ENCODE results near the gene CT45A2. TPM values are rescaled to one million over a fixed set of nuclear protein-coding genes. Genes with fewer than 3 reads are reported as not detected.
"Not testable (repeated sequence)": the region's sequence is repeated elsewhere in the genome, so short reads cannot be mapped to it uniquely, and the experiment has no call there.

The CT45A2 gene, protein sequence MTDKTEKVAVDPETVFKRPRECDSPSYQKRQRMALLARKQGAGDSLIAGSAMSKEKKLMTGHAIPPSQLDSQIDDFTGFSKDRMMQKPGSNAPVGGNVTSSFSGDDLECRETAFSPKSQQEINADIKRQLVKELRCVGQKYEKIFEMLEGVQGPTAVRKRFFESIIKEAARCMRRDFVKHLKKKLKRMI
- total RNA-seq (not detected), polyA plus RNA-seq (not detected)

DNA sequence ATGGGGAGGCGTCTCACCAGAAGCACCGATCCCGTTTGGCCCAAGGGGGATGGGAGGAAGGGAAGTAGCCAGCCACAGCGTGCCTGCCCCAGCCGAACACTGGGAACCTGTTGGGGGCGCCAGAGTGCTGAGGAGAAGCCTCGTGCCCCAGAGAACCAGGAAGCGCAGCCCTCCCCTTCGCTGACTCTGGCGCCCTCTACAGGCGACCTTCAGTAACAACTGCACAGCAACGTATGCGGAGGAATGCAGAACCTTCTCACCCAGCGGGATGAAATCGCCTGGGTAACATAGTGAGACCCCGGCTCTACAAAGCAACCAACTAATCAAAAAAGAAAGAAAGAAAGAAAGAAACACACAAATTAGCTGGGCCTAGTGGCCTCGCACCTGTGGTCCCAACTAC, at the start of gene CT45A2:
TSS of gene CT45A2 (minus strand) at position 101 of the 400 bp plus-strand sequence. CDS start 3,747 bp downstream, outside the sequence.
- H3K9me3 ChIP-seq; H3K27me3 ChIP-seq; H3K4me3 ChIP-seq; H3K27ac ChIP-seq; intact Hi-C loops (cut with DNase I); ATAC-seq; DNase-seq; H3K4me1 ChIP-seq; H3K36me3 ChIP-seq; FAIRE-seq: not testable (repeated sequence)
- WGBS, 2 donors, result no CpG with 5 or more reads among the region's 17 CpGs

DNA sequence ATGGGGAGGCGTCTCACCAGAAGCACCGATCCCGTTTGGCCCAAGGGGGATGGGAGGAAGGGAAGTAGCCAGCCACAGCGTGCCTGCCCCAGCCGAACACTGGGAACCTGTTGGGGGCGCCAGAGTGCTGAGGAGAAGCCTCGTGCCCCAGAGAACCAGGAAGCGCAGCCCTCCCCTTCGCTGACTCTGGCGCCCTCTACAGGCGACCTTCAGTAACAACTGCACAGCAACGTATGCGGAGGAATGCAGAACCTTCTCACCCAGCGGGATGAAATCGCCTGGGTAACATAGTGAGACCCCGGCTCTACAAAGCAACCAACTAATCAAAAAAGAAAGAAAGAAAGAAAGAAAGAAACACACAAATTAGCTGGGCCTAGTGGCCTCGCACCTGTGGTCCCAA, 34.6 kb upstream of the CT45A2 start, which contains the start of gene CT45A8:
TSS of gene CT45A8 (minus strand) at position 101 of the 400 bp plus-strand sequence. CDS start 3,755 bp downstream, outside the sequence.
- H3K27ac ChIP-seq; H3K36me3 ChIP-seq; H3K4me3 ChIP-seq; intact Hi-C loops (cut with DNase I); H3K4me1 ChIP-seq; DNase-seq; FAIRE-seq; ATAC-seq; H3K27me3 ChIP-seq; H3K9me3 ChIP-seq: not testable (repeated sequence)
- WGBS, 2 donors, result no CpG with 5 or more reads among the region's 17 CpGs

DNA sequence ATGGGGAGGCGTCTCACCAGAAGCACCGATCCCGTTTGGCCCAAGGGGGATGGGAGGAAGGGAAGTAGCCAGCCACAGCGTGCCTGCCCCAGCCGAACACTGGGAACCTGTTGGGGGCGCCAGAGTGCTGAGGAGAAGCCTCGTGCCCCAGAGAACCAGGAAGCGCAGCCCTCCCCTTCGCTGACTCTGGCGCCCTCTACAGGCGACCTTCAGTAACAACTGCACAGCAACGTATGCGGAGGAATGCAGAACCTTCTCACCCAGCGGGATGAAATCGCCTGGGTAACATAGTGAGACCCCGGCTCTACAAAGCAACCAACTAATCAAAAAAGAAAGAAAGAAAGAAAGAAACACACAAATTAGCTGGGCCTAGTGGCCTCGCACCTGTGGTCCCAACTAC, 17.4 kb upstream of the CT45A2 start, which contains the start of gene CT45A7:
TSS of gene CT45A7 (minus strand) at position 101 of the 400 bp plus-strand sequence. CDS start 3,747 bp downstream, outside the sequence.
- DNase-seq; FAIRE-seq; intact Hi-C loops (cut with DNase I); H3K27ac ChIP-seq; ATAC-seq; H3K4me3 ChIP-seq; H3K27me3 ChIP-seq; H3K9me3 ChIP-seq; H3K36me3 ChIP-seq; H3K4me1 ChIP-seq: not testable (repeated sequence)
- no CpG with 5 or more reads among the region's 17 CpGs for WGBS, 2 donors

DNA sequence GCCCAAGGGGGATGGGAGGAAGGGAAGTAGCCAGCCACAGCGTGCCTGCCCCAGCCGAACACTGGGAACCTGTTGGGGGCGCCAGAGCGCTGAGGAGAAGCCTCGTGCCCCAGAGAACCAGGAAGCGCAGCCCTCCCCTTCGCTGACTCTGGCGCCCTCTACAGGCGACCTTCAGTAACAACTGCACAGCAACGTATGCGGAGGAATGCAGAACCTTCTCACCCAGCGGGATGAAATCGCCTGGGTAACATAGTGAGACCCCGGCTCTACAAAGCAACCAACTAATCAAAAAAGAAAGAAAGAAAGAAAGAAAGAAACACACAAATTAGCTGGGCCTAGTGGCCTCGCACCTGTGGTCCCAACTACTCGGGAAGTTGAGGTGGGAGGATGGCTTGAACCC, 17.1 kb downstream of the CT45A2 start, which contains the start of gene CT45A6:
TSS of gene CT45A6 (minus strand) at position 101 of the 400 bp plus-strand sequence. CDS start 3,794 bp downstream, outside the sequence.
- H3K27ac ChIP-seq; H3K4me3 ChIP-seq; H3K4me1 ChIP-seq; DNase-seq; ATAC-seq; H3K27me3 ChIP-seq; intact Hi-C loops (cut with DNase I); H3K36me3 ChIP-seq; FAIRE-seq; H3K9me3 ChIP-seq: not testable (repeated sequence)
- no CpG with 5 or more reads among the region's 16 CpGs for WGBS, 2 donors

DNA sequence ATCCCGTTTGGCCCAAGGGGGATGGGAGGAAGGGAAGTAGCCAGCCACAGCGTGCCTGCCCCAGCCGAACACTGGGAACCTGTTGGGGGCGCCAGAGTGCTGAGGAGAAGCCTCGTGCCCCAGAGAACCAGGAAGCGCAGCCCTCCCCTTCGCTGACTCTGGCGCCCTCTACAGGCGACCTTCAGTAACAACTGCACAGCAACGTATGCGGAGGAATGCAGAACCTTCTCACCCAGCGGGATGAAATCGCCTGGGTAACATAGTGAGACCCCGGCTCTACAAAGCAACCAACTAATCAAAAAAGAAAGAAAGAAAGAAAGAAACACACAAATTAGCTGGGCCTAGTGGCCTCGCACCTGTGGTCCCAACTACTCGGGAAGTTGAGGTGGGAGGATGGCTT, 34.4 kb downstream of the CT45A2 start, which contains the start of gene CT45A5:
TSS of gene CT45A5 (minus strand) at position 101 of the 400 bp plus-strand sequence. CDS start 3,774 bp downstream, outside the sequence.
- H3K4me1 ChIP-seq; FAIRE-seq; intact Hi-C loops (cut with DNase I); ATAC-seq; H3K4me3 ChIP-seq; H3K36me3 ChIP-seq; H3K9me3 ChIP-seq; DNase-seq; H3K27ac ChIP-seq; H3K27me3 ChIP-seq: not testable (repeated sequence)
- WGBS, 2 donors, result no CpG with 5 or more reads among the region's 16 CpGs

DNA sequence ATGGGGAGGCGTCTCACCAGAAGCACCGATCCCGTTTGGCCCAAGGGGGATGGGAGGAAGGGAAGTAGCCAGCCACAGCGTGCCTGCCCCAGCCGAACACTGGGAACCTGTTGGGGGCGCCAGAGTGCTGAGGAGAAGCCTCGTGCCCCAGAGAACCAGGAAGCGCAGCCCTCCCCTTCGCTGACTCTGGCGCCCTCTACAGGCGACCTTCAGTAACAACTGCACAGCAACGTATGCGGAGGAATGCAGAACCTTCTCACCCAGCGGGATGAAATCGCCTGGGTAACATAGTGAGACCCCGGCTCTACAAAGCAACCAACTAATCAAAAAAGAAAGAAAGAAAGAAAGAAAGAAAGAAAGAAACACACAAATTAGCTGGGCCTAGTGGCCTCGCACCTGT, 51.7 kb downstream of the CT45A2 start, which contains the start of gene CT45A3:
TSS of gene CT45A3 (minus strand) at position 101 of the 400 bp plus-strand sequence. CDS start 3,747 bp downstream, outside the sequence.
- FAIRE-seq; H3K4me1 ChIP-seq; H3K36me3 ChIP-seq; ATAC-seq; H3K27ac ChIP-seq; DNase-seq; H3K4me3 ChIP-seq; H3K9me3 ChIP-seq; intact Hi-C loops (cut with DNase I); H3K27me3 ChIP-seq: not testable (repeated sequence)
- WGBS, 2 donors, result no CpG with 5 or more reads among the region's 17 CpGs

Other genes starting within 250 kb of the CT45A2 start
- not detected for gene CT45A1, start 106.4 kb downstream of the CT45A2 start, total RNA-seq
- not detected for gene CT45A1, start 106.4 kb downstream of the CT45A2 start, polyA plus RNA-seq
- gene CT45A3, start 51.8 kb downstream of the CT45A2 start, total RNA-seq, result not detected
- gene CT45A3, start 51.8 kb downstream of the CT45A2 start, polyA plus RNA-seq, result not detected
- gene CT45A5, start 34.5 kb downstream of the CT45A2 start, total RNA-seq, result not detected
- not detected for gene CT45A5, start 34.5 kb downstream of the CT45A2 start, polyA plus RNA-seq
- gene CT45A6, start 17.2 kb downstream of the CT45A2 start, total RNA-seq, result not detected
- gene CT45A6, start 17.2 kb downstream of the CT45A2 start, polyA plus RNA-seq, result not detected
- not detected for gene CT45A7, start 17.3 kb upstream of the CT45A2 start, total RNA-seq
- gene CT45A7, start 17.3 kb upstream of the CT45A2 start, polyA plus RNA-seq, result not detected
- gene CT45A8, start 34.5 kb upstream of the CT45A2 start, total RNA-seq, result not detected
- gene CT45A8, start 34.5 kb upstream of the CT45A2 start, polyA plus RNA-seq, result not detected
- gene CT45A9, start 51.8 kb upstream of the CT45A2 start, total RNA-seq, result not detected
- not detected for gene CT45A9, start 51.8 kb upstream of the CT45A2 start, polyA plus RNA-seq
- gene CT45A10, start 73.4 kb upstream of the CT45A2 start, total RNA-seq, result not detected
- not detected for gene CT45A10, start 73.4 kb upstream of the CT45A2 start, polyA plus RNA-seq
- under 1 TPM in 1 of 6 donors, not detected in 5; 0.47 TPM for gene SAGE1, start 73.7 kb upstream of the CT45A2 start, total RNA-seq
- not detected for gene SAGE1, start 73.7 kb upstream of the CT45A2 start, polyA plus RNA-seq
- 10 to 100 TPM in 4 of 6 donors, 1 to 10 TPM in 2; 6.7 to 15.6 (median 11.7) TPM for gene MMGT1, start 154.0 kb upstream of the CT45A2 start, total RNA-seq
- gene MMGT1, start 154.0 kb upstream of the CT45A2 start, polyA plus RNA-seq, result 1 to 10 TPM; 1.4 to 7.0 TPM
- 1 to 10 TPM; 2.1 to 8.3 (median 4.4) TPM for gene SLC9A6, start 165.4 kb upstream of the CT45A2 start, total RNA-seq
- 1 to 10 TPM; 2.8 to 6.2 TPM for gene SLC9A6, start 165.4 kb upstream of the CT45A2 start, polyA plus RNA-seq

All from pancreas (tissue), 10 donors.